HEK293 (cell line): ENCODE data around the gene ZNF792.
A peak's percentile ranks its signal among the peaks of the same experiment; 100 is the strongest.
"Not testable (repeated sequence)": the region's sequence is repeated elsewhere in the genome, so short reads cannot be mapped to it uniquely, and the experiment has no call there.

Experiments used
- CTCF ChIA-PET: fragments of 350-600 bp; formaldehyde crosslinking; extraction: SDS; loops from one replicate; lab custom pipeline; 2021; ENCODE audit warnings: antibody characterized with exemption; lab: Yijun Ruan, JAX
- POLR2A ChIA-PET: fragments of 300-600 bp; formaldehyde crosslinking; extraction: SDS; loops from one replicate; lab custom pipeline; 2020; ENCODE audit warnings: antibody characterized with exemption, inconsistent platforms; lab: Yijun Ruan, JAX
- H3K27ac ChIP-seq: fragments of 200-500 bp; sonication (Bioruptor generic); 2 replicates; pipeline ENCODE4 v1.5.1; 2014; ENCODE audit warnings: low read depth, low read length, control low read depth, inconsistent platforms; ENCODE audit errors: extremely low read depth
- H3K36me3 ChIP-seq, 2 experiments: fragments of 200-500 bp in 1 of 2; sonication (Bioruptor generic) in 1 of 2; 1 replicate in 1 of 2; 2 replicates in 1 of 2; pipeline ENCODE4 v1.5.1; 2014 to 2017; ENCODE audit warnings: inconsistent platforms in 2 of 2, low read length in 2 of 2; ENCODE audit not compliant: control insufficient read depth in 2 of 2, insufficient read depth in 1 of 2
- H3K4me1 ChIP-seq: fragments of 200-500 bp; sonication (Bioruptor generic); 2 replicates; pipeline ENCODE4 v1.5.1; 2014; ENCODE audit warnings: mild to moderate bottlenecking, low read length, inconsistent platforms; ENCODE audit not compliant: control insufficient read depth, insufficient read depth
- H3K4me3 ChIP-seq: 2 replicates; pipeline ENCODE4 v1.5.1; 2011; ENCODE audit warnings: low read depth, mild to moderate bottlenecking, control low read depth, low read length, moderate library complexity
- H3K9me3 ChIP-seq: fragments of 200-500 bp; sonication (Bioruptor generic); 2 replicates; pipeline ENCODE4 v1.5.1; 2014; ENCODE audit warnings: low read depth, low read length, inconsistent platforms; ENCODE audit not compliant: control insufficient read depth, insufficient read depth
- CTCF ChIP-seq: fragments of 450-650 bp; formaldehyde crosslinking; IDR thresholded peaks from 2 replicates; pipeline ENCODE4 v1.5.1; 2016; ENCODE audit warnings: missing biosample characterization, missing genetic modification characterization
- GLIS2 ChIP-seq: fragments of 450-650 bp; formaldehyde crosslinking; IDR thresholded peaks from 2 replicates; pipeline ENCODE4 v1.5.1; 2016; ENCODE audit warnings: missing biosample characterization, missing genetic modification characterization
- MYNN ChIP-seq: fragments of 450-650 bp; formaldehyde crosslinking; IDR thresholded peaks from 2 replicates; pipeline ENCODE4 v1.5.1; 2016; ENCODE audit warnings: missing biosample characterization, missing genetic modification characterization, borderline replicate concordance
- SETDB1 ChIP-seq: IDR thresholded peaks from one replicate; pipeline ENCODE4 v1.6.1; 2017; ENCODE audit warnings: mild to moderate bottlenecking, low read length, moderate library complexity, mixed read lengths; ENCODE audit not compliant: insufficient read length
- ZBTB6 ChIP-seq: fragments of 450-650 bp; formaldehyde crosslinking; IDR thresholded peaks from 2 replicates; pipeline ENCODE4 v1.5.1; 2017; ENCODE audit warnings: missing biosample characterization, missing genetic modification characterization
- ZFP37 ChIP-seq: fragments of 450-650 bp; formaldehyde crosslinking; IDR thresholded peaks from 2 replicates; pipeline ENCODE4 v1.5.1; 2016; ENCODE audit warnings: missing biosample characterization, missing genetic modification characterization
- ZFP41 ChIP-seq: fragments of 450-650 bp; formaldehyde crosslinking; IDR thresholded peaks from 2 replicates; pipeline ENCODE4 v1.5.1; 2016; ENCODE audit warnings: missing biosample characterization, missing genetic modification characterization, borderline replicate concordance
- ZNF175 ChIP-seq: fragments of 450-650 bp; formaldehyde crosslinking; IDR thresholded peaks from 2 replicates; pipeline ENCODE4 v1.5.1; 2016; ENCODE audit warnings: missing biosample characterization, missing genetic modification characterization
- ZNF248 ChIP-seq: fragments of 450-650 bp; formaldehyde crosslinking; IDR thresholded peaks from 2 replicates; pipeline ENCODE4 v1.5.1; 2017; ENCODE audit warnings: missing biosample characterization, missing genetic modification characterization
- ZNF266 ChIP-seq: fragments of 450-650 bp; formaldehyde crosslinking; IDR thresholded peaks from 2 replicates; pipeline ENCODE4 v1.5.1; 2016; ENCODE audit warnings: missing biosample characterization, missing genetic modification characterization, low read depth
- ZNF274 ChIP-seq, 2 experiments: fragments of 200-500 bp in 1 of 2; fragments of 450-650 bp in 1 of 2; sonication (Bioruptor generic) in 1 of 2; formaldehyde crosslinking in 1 of 2; IDR thresholded peaks; 2 replicates each; pipeline versions ENCODE4 v1.5.1 to v1.6.1; 2014 to 2016; ENCODE audit warnings: borderline replicate concordance in 1 of 2, inconsistent platforms in 1 of 2, low read length in 1 of 2, missing biosample characterization in 1 of 2, missing genetic modification characterization in 1 of 2
- ZNF311 ChIP-seq: fragments of 450-650 bp; formaldehyde crosslinking; IDR thresholded peaks from 2 replicates; pipeline ENCODE4 v1.5.1; 2017; ENCODE audit warnings: missing biosample characterization, missing genetic modification characterization, borderline replicate concordance
- ZNF561 ChIP-seq: fragments of 450-650 bp; IDR thresholded peaks from 2 replicates; pipeline ENCODE4 v1.5.1; 2018; ENCODE audit warnings: missing biosample characterization, missing genetic modification characterization, borderline replicate concordance
- ZNF747 ChIP-seq: fragments of 450-650 bp; formaldehyde crosslinking; IDR thresholded peaks from 2 replicates; pipeline ENCODE4 v1.5.1; 2016; ENCODE audit warnings: missing biosample characterization, missing genetic modification characterization
- ZNF843 ChIP-seq: fragments of 450-650 bp; formaldehyde crosslinking; IDR thresholded peaks from 2 replicates; pipeline ENCODE4 v1.5.1; 2016; ENCODE audit warnings: missing biosample characterization, missing genetic modification characterization
- TF ChIP-seq, protein P1 (sequence below): fragments of 450-650 bp; formaldehyde crosslinking; IDR thresholded peaks from 2 replicates; pipeline ENCODE4 v1.5.1; 2017; ENCODE audit warnings: missing biosample characterization, missing genetic modification characterization
- TF ChIP-seq, protein P2 (sequence below): fragments of 450-650 bp; formaldehyde crosslinking; IDR thresholded peaks from 2 replicates; pipeline ENCODE4 v1.5.1; 2016; ENCODE audit warnings: missing biosample characterization, missing genetic modification characterization

The ZNF792 gene

DNA sequence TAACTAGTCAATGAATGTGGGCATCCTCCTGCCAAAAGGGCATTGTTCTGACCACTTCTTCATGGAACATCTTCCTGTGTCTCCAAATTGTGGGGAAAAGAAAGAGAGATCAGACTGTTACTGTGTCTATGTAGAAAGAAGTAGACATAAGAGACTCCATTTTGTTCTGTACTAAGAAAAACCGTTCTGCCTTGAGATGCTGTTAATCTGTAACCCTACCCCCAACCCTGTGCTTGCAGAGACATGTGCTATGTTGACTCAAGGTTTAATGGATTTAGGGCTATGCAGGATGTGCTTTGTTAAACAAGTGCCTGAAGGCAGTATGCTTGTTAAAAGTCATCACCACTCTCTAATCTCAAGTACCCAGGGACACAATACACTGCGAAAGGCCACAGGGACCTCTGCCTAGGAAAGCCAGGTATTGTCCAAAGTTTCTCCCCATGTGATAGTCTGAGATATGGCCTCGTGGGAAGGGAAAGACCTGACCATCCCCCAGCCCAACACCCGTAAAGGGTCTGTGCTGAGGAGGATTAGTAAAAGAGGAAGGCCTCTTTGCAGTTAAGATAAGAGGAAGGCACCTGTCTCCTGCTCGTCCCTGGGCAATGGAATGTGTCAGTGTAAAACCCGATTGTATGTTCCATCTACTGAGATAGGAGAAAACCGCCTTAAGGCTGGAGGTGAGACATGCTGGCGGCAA lies 43.8 kb downstream of the ZNF792 start (continued):
- TF ChIP-seq, protein P1, sequence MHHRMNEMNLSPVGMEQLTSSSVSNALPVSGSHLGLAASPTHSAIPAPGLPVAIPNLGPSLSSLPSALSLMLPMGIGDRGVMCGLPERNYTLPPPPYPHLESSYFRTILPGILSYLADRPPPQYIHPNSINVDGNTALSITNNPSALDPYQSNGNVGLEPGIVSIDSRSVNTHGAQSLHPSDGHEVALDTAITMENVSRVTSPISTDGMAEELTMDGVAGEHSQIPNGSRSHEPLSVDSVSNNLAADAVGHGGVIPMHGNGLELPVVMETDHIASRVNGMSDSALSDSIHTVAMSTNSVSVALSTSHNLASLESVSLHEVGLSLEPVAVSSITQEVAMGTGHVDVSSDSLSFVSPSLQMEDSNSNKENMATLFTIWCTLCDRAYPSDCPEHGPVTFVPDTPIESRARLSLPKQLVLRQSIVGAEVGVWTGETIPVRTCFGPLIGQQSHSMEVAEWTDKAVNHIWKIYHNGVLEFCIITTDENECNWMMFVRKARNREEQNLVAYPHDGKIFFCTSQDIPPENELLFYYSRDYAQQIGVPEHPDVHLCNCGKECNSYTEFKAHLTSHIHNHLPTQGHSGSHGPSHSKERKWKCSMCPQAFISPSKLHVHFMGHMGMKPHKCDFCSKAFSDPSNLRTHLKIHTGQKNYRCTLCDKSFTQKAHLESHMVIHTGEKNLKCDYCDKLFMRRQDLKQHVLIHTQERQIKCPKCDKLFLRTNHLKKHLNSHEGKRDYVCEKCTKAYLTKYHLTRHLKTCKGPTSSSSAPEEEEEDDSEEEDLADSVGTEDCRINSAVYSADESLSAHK = peak; percentile 80

- Histone ChIP-seq H3K4me1 (peaks cover 9% of the 10 kb centered on the region; the same call in 1 of the 2 replicates), H3K27ac (no peak overlapping the region), H3K36me3 (no peaks in the 10 kb centered on the region), H3K4me3 (no peak overlapping the region), H3K9me3 (peaks cover 5% of the 10 kb centered on the region)
- TF ChIP-seq ZFP37 (tag by site-specific recombination) (no peak), GLIS2 (tag by site-specific recombination) (no peak), ZNF274 (IDR thresholded peaks at IDR 0.05; ENCODE audit: low read length) (no peak), ZNF274 (tag by site-specific recombination; IDR thresholded peaks at IDR 0.05; ENCODE audit: borderline replicate concordance) (no peak), ZNF311 (tag by site-specific recombination) (no peak), CTCF (no peak), ZNF175 (tag by site-specific recombination) (no peak), ZNF266 (tag by site-specific recombination) (no peak)
- ChIA-PET POLR2A (no interaction called here), CTCF (interaction anchor here (0.6 kb wide), 1 partner anchor 137 kb away, joined by 5 read pairs; no protein-coding TSS in a partner anchor)
Observed at GRCh38 chr19:34918190-34918589, 45.8 kb downstream of the ZNF792 start.

DNA sequence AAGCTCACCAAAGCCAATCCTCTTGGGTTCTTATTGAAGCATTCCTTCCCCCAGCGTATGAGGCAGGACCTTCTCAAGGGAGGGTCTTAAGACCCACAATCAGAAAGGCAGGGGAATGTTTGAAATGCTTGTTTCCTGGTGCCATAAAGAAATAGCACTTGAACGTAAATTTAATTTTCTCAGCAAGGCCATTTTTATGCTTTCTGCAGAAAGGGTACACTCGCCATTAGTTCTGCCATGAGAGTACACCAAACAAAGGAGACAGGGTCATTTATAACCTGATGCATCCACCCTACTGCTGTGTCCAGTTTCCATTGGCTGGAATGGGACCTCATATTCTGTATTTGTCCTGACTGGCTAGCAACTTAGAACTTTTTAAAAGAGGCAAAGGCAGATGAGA lies 46.9 kb downstream of the ZNF792 start:
- H3K9me3 ChIP-seq, H3K4me1 ChIP-seq, H3K4me3 ChIP-seq, CTCF ChIA-PET, H3K27ac ChIP-seq, H3K36me3 ChIP-seq: not testable (repeated sequence)
- POLR2A ChIA-PET = interaction anchor here (0.6 kb wide), 1 partner anchor 12 kb away, joined by 3 read pairs; no protein-coding TSS in a partner anchor
- peak; percentile 64 for TF ChIP-seq SETDB1
- 0 out of 2 replicates have a peak, but pooled peaks have one; percentile 28 for TF ChIP-seq ZNF561 (tag by site-specific recombination)

DNA sequence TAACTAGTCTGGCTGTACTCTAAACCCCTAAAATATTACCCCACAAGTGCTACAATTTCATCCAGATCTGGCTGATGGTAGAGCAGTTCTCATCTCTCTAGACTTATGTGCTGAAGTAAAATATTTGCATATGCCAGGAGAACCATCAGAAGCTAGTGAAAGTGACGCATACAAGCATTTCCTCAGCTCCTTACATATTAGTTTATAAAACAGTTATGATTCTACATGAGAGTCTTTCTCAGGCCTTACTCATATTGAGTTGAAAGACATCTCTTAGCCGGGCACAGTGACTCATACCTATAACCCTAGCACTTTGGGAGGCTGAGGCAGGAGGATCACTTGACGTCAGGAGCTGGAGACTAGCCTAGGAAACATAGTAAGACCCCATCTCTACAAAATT lies 53.3 kb downstream of the ZNF792 start:
- no peak for TF ChIP-seq ZBTB6 (tag by site-specific recombination)
- TF ChIP-seq ZNF747 = no peak
- TF ChIP-seq, protein P2, sequence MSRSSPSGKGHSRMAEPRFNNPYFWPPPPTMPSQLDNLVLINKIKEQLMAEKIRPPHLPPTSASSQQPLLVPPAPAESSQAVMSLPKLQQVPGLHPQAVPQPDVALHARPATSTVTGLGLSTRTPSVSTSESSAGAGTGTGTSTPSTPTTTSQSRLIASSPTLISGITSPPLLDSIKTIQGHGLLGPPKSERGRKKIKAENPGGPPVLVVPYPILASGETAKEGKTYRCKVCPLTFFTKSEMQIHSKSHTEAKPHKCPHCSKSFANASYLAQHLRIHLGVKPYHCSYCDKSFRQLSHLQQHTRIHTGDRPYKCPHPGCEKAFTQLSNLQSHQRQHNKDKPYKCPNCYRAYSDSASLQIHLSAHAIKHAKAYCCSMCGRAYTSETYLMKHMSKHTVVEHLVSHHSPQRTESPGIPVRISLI (tag by site-specific recombination) = no peak
- TF ChIP-seq ZFP41 = no peak
- TF ChIP-seq ZNF248 (tag by site-specific recombination) = no peak
- no peak for TF ChIP-seq MYNN (tag by site-specific recombination)
- no peak for TF ChIP-seq ZNF843 (tag by site-specific recombination)
- TF ChIP-seq, all 188 proteins: peak for 0
- Histone ChIP-seq H3K27ac (no peak overlapping the region), H3K9me3 (peaks cover 10% of the 10 kb centered on the region), H3K36me3 (peaks cover 0 to 5% of the 10 kb centered on the region in 2 experiments; a peak in 1 of 3 replicates), H3K4me1 (no peaks in the 10 kb centered on the region), H3K4me3 (no peak overlapping the region)
- ChIA-PET CTCF (interaction anchor here (1.1 kb wide), 1 partner anchor 62 kb away, joined by 7 read pairs; no protein-coding TSS in a partner anchor), POLR2A (no interaction called here)
